BLaER1 treated with 17β-estradiol and CSF1 and Interleukin-3, amounts not matched to agents 10 nM and 100 nM (cell line): ENCODE data around the gene TXNDC11.

ENCODE experiments used
- H3K27ac ChIP-seq, 11 experiments: shearing (Covaris generic); formaldehyde crosslinking; 2 replicates each; pipeline ENCODE4 v1.8.1; 2022
- H3K27me3 ChIP-seq, 11 experiments: shearing (Covaris generic); formaldehyde crosslinking; 2 replicates each; pipeline ENCODE4 v1.8.1; 2022
- H3K36me3 ChIP-seq, 11 experiments: shearing (Covaris generic); formaldehyde crosslinking; 2 replicates each; pipeline ENCODE4 v1.8.1; 2022
- H3K4me1 ChIP-seq, 10 experiments: shearing (Covaris generic); formaldehyde crosslinking; 2 replicates each; pipeline ENCODE4 v1.8.1; 2022
- H3K4me2 ChIP-seq, 11 experiments: shearing (Covaris generic); formaldehyde crosslinking; 2 replicates each; pipeline ENCODE4 v1.8.1; 2022
- H3K4me3 ChIP-seq, 10 experiments: shearing (Covaris generic); formaldehyde crosslinking; 2 replicates each; pipeline ENCODE4 v1.8.1; 2022
- H3K9ac ChIP-seq, 11 experiments: shearing (Covaris generic); formaldehyde crosslinking; 2 replicates each; pipeline ENCODE4 v1.8.1; 2022
- H3K9me3 ChIP-seq, 11 experiments: shearing (Covaris generic); formaldehyde crosslinking; replicated peaks in 1 of 11; 2 replicates each; pipeline ENCODE4 v1.8.1; 2022
- H4K20me1 ChIP-seq, 11 experiments: shearing (Covaris generic); formaldehyde crosslinking; 2 replicates each; pipeline ENCODE4 v1.8.1; 2022
- Cebpa-rat ChIP-seq, 11 experiments: shearing (Covaris generic); IDR thresholded peaks; 2 replicates each; pipeline ENCODE4 v1.8.1; 2022

Gene TXNDC11

GRCh38 chr16:11706180-11706742 lies 36.4 kb downstream of the TXNDC11 start:
- no peak overlapping the region for H3K9ac ChIP-seq

GRCh38 chr16:11705311-11706025 lies 37.2 kb downstream of the TXNDC11 start:
- Histone ChIP-seq H3K27me3 (no peaks in the 10 kb centered on the region), H3K4me1 (peaks cover 8 to 25% (median 20%) of the 10 kb centered on the region in 10 experiments), H3K9me3 (no peaks in the 10 kb centered on the region), H3K4me3 (no peak overlapping the region), H4K20me1 (peaks cover 0 to 71% (median 2%) of the 10 kb centered on the region in 11 experiments; a peak in 11 of 22 replicates), H3K36me3 (peaks cover 44 to 98% (median 76%) of the 10 kb centered on the region in 11 experiments), H3K4me2 (no peak overlapping the region), H3K9ac (no peak overlapping the region), H3K27ac (no peak overlapping the region)
- TF ChIP-seq Cebpa-rat (IDR thresholded peaks at IDR 0.05) = no peak

More at GRCh38 chr16:11706180-11706742, 36.4 kb downstream of the TXNDC11 start:
- Histone ChIP-seq H3K27ac (no peak overlapping the region), H3K4me3 (no peak overlapping the region), H3K27me3 (no peaks in the 10 kb centered on the region), H4K20me1 (peaks cover 0 to 71% (median 0%) of the 10 kb centered on the region in 11 experiments; a peak in 11 of 22 replicates), H3K9me3 (no peaks in the 10 kb centered on the region), H3K4me2 (peak overlapping the region in 5 of 11 experiments; percentile 15 to 32 (median 27); a peak in 6 of 22 replicates), H3K36me3 (peaks cover 48 to 98% (median 76%) of the 10 kb centered on the region in 11 experiments), H3K4me1 (peaks cover under 1 to 25% (median 17%) of the 10 kb centered on the region in 10 experiments; a peak in 18 of 20 replicates)
- TF ChIP-seq Cebpa-rat (IDR thresholded peaks at IDR 0.05) = no peak

- no peak for TF ChIP-seq Cebpa-rat (IDR thresholded peaks at IDR 0.05)
- peaks cover 13 to 39% (median 31%) of the 10 kb centered on the region in 10 experiments; a peak in 19 of 20 replicates for H3K4me1 ChIP-seq
- H3K27me3 ChIP-seq = no peaks in the 10 kb centered on the region
- no peaks in the 10 kb centered on the region for H3K9me3 ChIP-seq
- H3K9ac ChIP-seq = peak overlapping the region in 4 of 11 experiments; percentile 17 to 44 (median 37); a peak in 6 of 22 replicates
- peak overlapping the region in 9 of 11 experiments; percentile 4 to 51 (median 34); a peak in 14 of 22 replicates for H3K4me2 ChIP-seq
- peaks cover 0 to 60% (median 7%) of the 10 kb centered on the region in 11 experiments; a peak in 10 of 22 replicates for H4K20me1 ChIP-seq
- no peak overlapping the region for H3K4me3 ChIP-seq
- H3K27ac ChIP-seq = peak overlapping the region in 8 of 11 experiments; percentile 10 to 61 (median 48); a peak in 10 of 22 replicates
- peaks cover 70 to 99% (median 90%) of the 10 kb centered on the region in 11 experiments for H3K36me3 ChIP-seq
Measured at GRCh38 chr16:11700264-11701029, 42.2 kb downstream of the TXNDC11 start.

- Histone ChIP-seq H3K9ac (0 out of 22 replicates have a peak overlapping the region, but pooled peaks of 2 of the 11 experiments have one; percentile 5 to 19), H4K20me1 (peaks cover 0 to 59% (median 7%) of the 10 kb centered on the region in 11 experiments; a peak in 10 of 22 replicates)
Measured at GRCh38 chr16:11699234-11699894, 43.3 kb downstream of the TXNDC11 start.

GRCh38 chr16:11698271-11698689 lies 44.4 kb downstream of the TXNDC11 start:
- H4K20me1 ChIP-seq = peaks cover 0 to 56% (median 7%) of the 10 kb centered on the region in 11 experiments; a peak in 9 of 22 replicates
- H3K27ac ChIP-seq = peak overlapping the region in 7 of 11 experiments; percentile 9 to 53 (median 36); a peak in 13 of 22 replicates
- peak overlapping the region in 3 of 11 experiments; percentile 3 to 4 (median 4); a peak in 1 of 22 replicates for H3K9ac ChIP-seq
- peak overlapping the region in 6 of 11 experiments; percentile 5 to 30 (median 20); a peak in 8 of 22 replicates for H3K4me2 ChIP-seq
- H3K27me3 ChIP-seq = no peaks in the 10 kb centered on the region
- H3K4me3 ChIP-seq = no peak overlapping the region
- H3K4me1 ChIP-seq = peaks cover 13 to 45% (median 34%) of the 10 kb centered on the region in 10 experiments; a peak in 19 of 20 replicates
- H3K9me3 ChIP-seq = no peaks in the 10 kb centered on the region
- TF ChIP-seq Cebpa-rat (IDR thresholded peaks at IDR 0.05) = no peak
- H3K36me3 ChIP-seq = peaks cover 72 to 99% (median 90%) of the 10 kb centered on the region in 11 experiments

More at GRCh38 chr16:11699234-11699894, 43.3 kb downstream of the TXNDC11 start:
- no peak for TF ChIP-seq Cebpa-rat (IDR thresholded peaks at IDR 0.05)
- Histone ChIP-seq H3K4me2 (no peak overlapping the region), H3K4me3 (no peak overlapping the region), H3K4me1 (peaks cover 13 to 45% (median 34%) of the 10 kb centered on the region in 10 experiments; a peak in 19 of 20 replicates), H3K9me3 (no peaks in the 10 kb centered on the region), H3K27ac (peak overlapping the region in 6 of 11 experiments; percentile 1 to 61 (median 10); a peak in 3 of 22 replicates), H3K27me3 (no peaks in the 10 kb centered on the region), H3K36me3 (peaks cover 74 to 99% (median 92%) of the 10 kb centered on the region in 11 experiments)

GRCh38 chr16:11697319-11697718 lies 45.3 kb downstream of the TXNDC11 start:
- Histone ChIP-seq H3K27ac (peak overlapping the region in 8 of 11 experiments; percentile 9 to 53 (median 36); a peak in 8 of 22 replicates), H3K4me2 (peak overlapping the region in 4 of 11 experiments; percentile 5 to 30 (median 20); a peak in 7 of 22 replicates), H3K4me3 (no peak overlapping the region), H3K27me3 (no peaks in the 10 kb centered on the region), H3K4me1 (peaks cover 13 to 45% (median 34%) of the 10 kb centered on the region in 10 experiments; a peak in 19 of 20 replicates), H3K36me3 (peaks cover 73 to 99% (median 90%) of the 10 kb centered on the region in 11 experiments), H4K20me1 (peaks cover 0 to 51% (median 7%) of the 10 kb centered on the region in 11 experiments; a peak in 9 of 22 replicates), H3K9ac (peak overlapping the region in 4 of 11 experiments; percentile 4 to 19 (median 5); a peak in 3 of 22 replicates), H3K9me3 (no peaks in the 10 kb centered on the region)
- TF ChIP-seq Cebpa-rat (IDR thresholded peaks at IDR 0.05) = no peak

- peaks cover 9 to 45% (median 32%) of the 10 kb centered on the region in 10 experiments; a peak in 19 of 20 replicates for H3K4me1 ChIP-seq
- no peak overlapping the region for H3K9ac ChIP-seq
- H3K4me2 ChIP-seq = no peak overlapping the region
- H3K27me3 ChIP-seq = no peaks in the 10 kb centered on the region
- TF ChIP-seq Cebpa-rat (IDR thresholded peaks at IDR 0.05) = no peak
- no peaks in the 10 kb centered on the region for H3K9me3 ChIP-seq
- no peak overlapping the region for H3K4me3 ChIP-seq
- H3K27ac ChIP-seq = 0 out of 22 replicates have a peak overlapping the region, but pooled peaks of 2 of the 11 experiments have one; percentile 36 to 53
- H3K36me3 ChIP-seq = peaks cover 79 to 100% (median 97%) of the 10 kb centered on the region in 11 experiments
- peaks cover 0 to 51% (median 7%) of the 10 kb centered on the region in 11 experiments; a peak in 8 of 22 replicates for H4K20me1 ChIP-seq
Measured at GRCh38 chr16:11696266-11697012, 46.2 kb downstream of the TXNDC11 start.
